PC-3 (cell line): ENCODE results near the gene PLXNA4. TPM values are rescaled to one million over a fixed set of nuclear protein-coding genes. Genes with fewer than 3 reads are reported as not detected.

Source experiments
- ATAC-seq: fragments of 200-7000 bp; cut with Tn5 transposase; 2 replicates; pipeline ENCODE4 v1.9.1; 2020; ENCODE audit warnings: mild to moderate bottlenecking, moderate library complexity
- BruUV-seq: library from RNA; stranded (reverse); fragments of 400-500 nt; replicated peaks from 2 replicates; lab custom pipeline; 2021; lab: Mats Ljungman, UMichigan
- CTCF ChIA-PET: fragments of 300-600 bp; sonication (Branson Sonifier 250); formaldehyde crosslinking; loops from one replicate; lab custom pipeline; 2022; ENCODE audit warnings: antibody characterized with exemption; lab: Charles Lee
- POLR2A ChIA-PET: fragments of 300-600 bp; sonication (Branson Sonifier 250); formaldehyde crosslinking; loops from one replicate; lab custom pipeline; 2022; ENCODE audit warnings: antibody characterized with exemption; ENCODE audit not compliant: unreplicated experiment; lab: Charles Lee
- DNase-seq: peaks from one replicate; pipeline ENCODE4 v3.0.0-alpha.2; 2015
- H2AFZ ChIP-seq: fragments of 300-600 bp; sonication (generic); 2 replicates; pipeline ENCODE4 v1.6.0; 2016; ENCODE audit warnings: antibody characterized with exemption, low read length
- H3F3A ChIP-seq: fragments of 300-600 bp; sonication (generic); one replicate; pipeline ENCODE4 v1.6.0; 2017; ENCODE audit warnings: antibody characterized with exemption, low read length, control low read depth, mild to moderate bottlenecking; ENCODE audit not compliant: unreplicated experiment
- H3K27ac ChIP-seq: fragments of 300-600 bp; sonication (generic); 2 replicates; pipeline ENCODE4 v1.5.1; 2016; ENCODE audit warnings: mild to moderate bottlenecking, low read length
- H3K27me3 ChIP-seq: fragments of 300-600 bp; sonication (generic); 2 replicates; pipeline ENCODE4 v1.6.1; 2016; ENCODE audit warnings: low read length, mixed read lengths
- H3K36me3 ChIP-seq: fragments of 300-600 bp; sonication (generic); 2 replicates; pipeline ENCODE4 v1.6.1; 2016; ENCODE audit warnings: low read depth, mixed run types, low read length, mixed read lengths
- H3K4me1 ChIP-seq: fragments of 300-600 bp; sonication (generic); 2 replicates; pipeline ENCODE4 v1.5.1; 2016; ENCODE audit warnings: low read length; ENCODE audit not compliant: insufficient read depth
- H3K4me2 ChIP-seq: fragments of 300-600 bp; sonication (generic); 2 replicates; pipeline ENCODE4 v1.6.0; 2016; ENCODE audit warnings: low read length
- H3K4me3 ChIP-seq: fragments of 300-600 bp; sonication (generic); 2 replicates; pipeline ENCODE4 v1.5.1; 2016; ENCODE audit warnings: mild to moderate bottlenecking, low read length, mixed read lengths
- H3K79me2 ChIP-seq: fragments of 300-600 bp; sonication (generic); 2 replicates; pipeline ENCODE4 v1.6.1; 2017; ENCODE audit warnings: low read length, mixed read lengths
- H3K9ac ChIP-seq: fragments of 300-600 bp; sonication (generic); 2 replicates; pipeline ENCODE4 v1.6.0; 2016; ENCODE audit warnings: mild to moderate bottlenecking, low read length
- H3K9me2 ChIP-seq: fragments of 300-600 bp; sonication (generic); replicated peaks from 2 replicates; pipeline ENCODE4 v1.6.1; 2016; ENCODE audit warnings: mixed run types, low read length, mixed read lengths
- H3K9me3 ChIP-seq: fragments of 300-600 bp; sonication (generic); 2 replicates; pipeline ENCODE4 v1.6.1; 2016; ENCODE audit warnings: low read length, mixed read lengths
- H4K20me1 ChIP-seq: fragments of 300-600 bp; sonication (generic); 2 replicates; pipeline ENCODE4 v1.6.1; 2016; ENCODE audit warnings: low read length, mixed read lengths
- EZH2 ChIP-seq: fragments of 300-600 bp; sonication (generic); IDR thresholded peaks from one replicate; pipeline ENCODE4 v1.6.1; 2017; ENCODE audit warnings: antibody characterized with exemption, mild to moderate bottlenecking, low read length; ENCODE audit not compliant: unreplicated experiment
- EZH2phosphoT487 ChIP-seq: fragments of 300-600 bp; sonication (generic); IDR thresholded peaks from 2 replicates; pipeline ENCODE4 v1.6.1; 2018; ENCODE audit warnings: mild to moderate bottlenecking, antibody characterized with exemption, low read length, borderline replicate concordance
- intact Hi-C: fragments of 100-400 bp; cut with micrococcal nuclease; formaldehyde crosslinking; loops from 2 replicates; pipeline ENCODE4 v1.9.0; 2023
- total RNA-seq: library from RNA; depleted of rRNA; stranded (reverse); fragments of >200 nt; gene quantifications from 2 replicates; pipeline ENCODE4 v1.2.3, GENCODE V29; 2014
- TF ChIP-seq, protein P1 (sequence below): fragments of 300-600 bp; sonication (generic); conservative IDR thresholded peaks from 2 replicates; pipeline ENCODE4 v1.5.1; 2017; ENCODE audit warnings: antibody characterized with exemption, low read depth, mild to moderate bottlenecking, low read length

PLXNA4 gene
- total RNA-seq, 1 experiment from 2014 or later, result 1.2 TPM

DNA sequence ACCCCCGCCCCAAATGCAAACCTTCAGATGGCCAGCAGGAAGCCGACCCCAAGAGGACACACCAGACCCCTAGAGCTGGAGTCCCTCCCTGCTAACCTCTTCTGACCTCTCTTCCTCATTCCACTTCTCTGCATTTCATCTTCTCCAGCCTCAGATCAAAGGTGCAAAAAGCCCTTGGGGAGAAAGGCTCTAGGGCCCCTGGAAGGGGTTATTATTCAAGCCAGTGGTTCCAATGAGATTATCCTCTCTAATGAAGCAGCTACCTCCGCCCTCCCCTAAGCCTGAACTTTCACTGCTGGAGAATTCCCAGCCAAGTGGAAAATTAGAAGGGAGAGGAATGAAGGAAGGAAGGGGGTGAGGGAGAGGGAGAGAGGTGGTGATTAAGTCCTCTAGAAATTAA is 343.9 kb downstream of the PLXNA4 start:
- no peaks in the 10 kb centered on the region for H3K36me3 ChIP-seq
- no peaks in the 10 kb centered on the region for H3F3A ChIP-seq
- no peak overlapping the region for H2AFZ ChIP-seq
- H3K4me3 ChIP-seq, result no peak overlapping the region
- no peaks in the 10 kb centered on the region for H3K9me3 ChIP-seq
- H3K4me2 ChIP-seq, result no peak overlapping the region
- CTCF ChIA-PET, result no interaction called here
- TF ChIP-seq, protein P1, sequence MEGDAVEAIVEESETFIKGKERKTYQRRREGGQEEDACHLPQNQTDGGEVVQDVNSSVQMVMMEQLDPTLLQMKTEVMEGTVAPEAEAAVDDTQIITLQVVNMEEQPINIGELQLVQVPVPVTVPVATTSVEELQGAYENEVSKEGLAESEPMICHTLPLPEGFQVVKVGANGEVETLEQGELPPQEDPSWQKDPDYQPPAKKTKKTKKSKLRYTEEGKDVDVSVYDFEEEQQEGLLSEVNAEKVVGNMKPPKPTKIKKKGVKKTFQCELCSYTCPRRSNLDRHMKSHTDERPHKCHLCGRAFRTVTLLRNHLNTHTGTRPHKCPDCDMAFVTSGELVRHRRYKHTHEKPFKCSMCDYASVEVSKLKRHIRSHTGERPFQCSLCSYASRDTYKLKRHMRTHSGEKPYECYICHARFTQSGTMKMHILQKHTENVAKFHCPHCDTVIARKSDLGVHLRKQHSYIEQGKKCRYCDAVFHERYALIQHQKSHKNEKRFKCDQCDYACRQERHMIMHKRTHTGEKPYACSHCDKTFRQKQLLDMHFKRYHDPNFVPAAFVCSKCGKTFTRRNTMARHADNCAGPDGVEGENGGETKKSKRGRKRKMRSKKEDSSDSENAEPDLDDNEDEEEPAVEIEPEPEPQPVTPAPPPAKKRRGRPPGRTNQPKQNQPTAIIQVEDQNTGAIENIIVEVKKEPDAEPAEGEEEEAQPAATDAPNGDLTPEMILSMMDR, result no peak
- TF ChIP-seq EZH2 (no peak), EZH2phosphoT487 (no peak)
- ATAC-seq (no peak), DNase-seq (no peak)
- intact Hi-C loops, result no loop called here
- H3K79me2 ChIP-seq, result no peaks in the 10 kb centered on the region
- H3K27me3 ChIP-seq, result peaks cover 4% of the 10 kb centered on the region; the same call in 1 of the 2 replicates
- no peak overlapping the region for H3K9ac ChIP-seq
- no peaks in the 10 kb centered on the region for H3K9me2 ChIP-seq
- no peaks in the 10 kb centered on the region for H3K4me1 ChIP-seq
- POLR2A ChIA-PET, result no interaction called here
- H3K27ac ChIP-seq, result no peak overlapping the region
- no peaks in the 10 kb centered on the region for H4K20me1 ChIP-seq
- BruUV-seq, result no TSS peak

DNA sequence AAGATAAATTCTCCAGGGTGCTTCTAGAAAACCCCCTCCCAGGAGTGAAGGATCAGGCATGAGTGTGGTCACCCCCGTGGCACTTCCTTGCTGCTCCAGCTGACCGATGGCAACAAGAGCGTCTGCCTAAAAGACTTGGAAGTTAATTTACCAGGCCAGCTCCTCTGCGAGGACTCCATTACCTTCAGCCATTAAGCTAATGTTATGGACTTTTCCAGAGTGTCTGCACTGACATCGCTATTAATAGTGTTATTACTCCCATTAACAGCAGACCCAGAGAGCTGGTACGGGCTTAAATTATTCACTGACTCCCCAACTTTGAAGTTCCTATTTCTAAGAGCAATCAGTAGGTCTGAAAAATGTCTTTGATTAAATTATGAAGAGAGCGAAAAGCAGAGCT is 345.8 kb downstream of the PLXNA4 start:
- no peak for ATAC-seq
- no peaks in the 10 kb centered on the region for H3K9me2 ChIP-seq
- no peak overlapping the region for H3K4me3 ChIP-seq
- H3K4me1 ChIP-seq, result no peaks in the 10 kb centered on the region
- H3K9ac ChIP-seq, result no peak overlapping the region
- H3K9me3 ChIP-seq, result no peaks in the 10 kb centered on the region
- peaks cover 4% of the 10 kb centered on the region; the same call in 1 of the 2 replicates for H3K27me3 ChIP-seq
- no peak for DNase-seq
- H2AFZ ChIP-seq, result no peak overlapping the region
- no peaks in the 10 kb centered on the region for H3K36me3 ChIP-seq
- CTCF ChIA-PET, result no interaction called here
- POLR2A ChIA-PET, result no interaction called here
- no peak overlapping the region for H3K27ac ChIP-seq
- no peaks in the 10 kb centered on the region for H3K79me2 ChIP-seq
- BruUV-seq, result no TSS peak
- no peaks in the 10 kb centered on the region for H3F3A ChIP-seq
- TF ChIP-seq, protein P1, result no peak
- TF ChIP-seq EZH2 (no peak), EZH2phosphoT487 (no peak)
- intact Hi-C loops, result no loop called here
- H3K4me2 ChIP-seq, result no peak overlapping the region
- no peaks in the 10 kb centered on the region for H4K20me1 ChIP-seq

DNA sequence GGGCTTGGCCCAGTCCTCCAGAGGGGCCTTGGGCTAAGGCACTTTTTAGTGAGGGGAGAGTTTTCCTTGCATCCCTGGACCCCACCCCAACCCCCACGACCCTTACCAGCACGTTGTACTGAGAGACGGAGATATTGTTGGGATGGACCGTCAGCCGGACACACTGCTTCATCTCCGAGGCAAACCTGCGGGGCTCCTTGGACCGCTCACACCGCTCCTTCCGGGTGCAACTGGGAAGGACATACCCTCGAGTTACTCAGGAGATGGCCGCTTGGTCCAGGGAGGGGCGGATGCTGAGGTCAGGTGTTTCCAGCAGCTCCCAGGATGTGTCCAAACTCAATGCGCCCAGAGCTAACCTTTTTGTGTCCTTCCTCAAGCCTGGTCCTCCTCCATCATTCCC is 348.0 kb downstream of the PLXNA4 start:
- DNase-seq (no peak), ATAC-seq (no peak)
- Histone ChIP-seq H3F3A (no peaks in the 10 kb centered on the region), H3K36me3 (no peaks in the 10 kb centered on the region), H4K20me1 (no peaks in the 10 kb centered on the region), H3K4me2 (no peak overlapping the region), H3K79me2 (no peaks in the 10 kb centered on the region), H3K4me1 (no peaks in the 10 kb centered on the region), H3K9me2 (no peaks in the 10 kb centered on the region), H2AFZ (no peak overlapping the region), H3K4me3 (no peak overlapping the region), H3K27ac (no peak overlapping the region), H3K9me3 (no peaks in the 10 kb centered on the region), H3K9ac (no peak overlapping the region), H3K27me3 (peaks cover 4% of the 10 kb centered on the region; the same call in 1 of the 2 replicates)
- intact Hi-C loops, result no loop called here
- CTCF ChIA-PET, result no interaction called here
- TF ChIP-seq, protein P1, result no peak
- TF ChIP-seq EZH2phosphoT487, result no peak
- no peak for TF ChIP-seq EZH2
- POLR2A ChIA-PET, result no interaction called here
- BruUV-seq, result no TSS peak
